ENCODE data around the gene VSTM1. TPM values are rescaled to one million over a fixed set of nuclear protein-coding genes. Genes with fewer than 3 reads are reported as not detected.

Gene VSTM1
- total RNA-seq, 1 experiment from 2014 or later, result not detected

GRCh38 chr19:54001496-54001895 is 62.2 kb downstream of the VSTM1 start:
- ATAC-seq (no peak), DNase-seq (ENCODE audit: low spot score) (no peak)
- H3K27ac Mint-ChIP-seq, result no peak overlapping the region
- CTCF ChIA-PET, result interaction anchor here (0.6 to 3.6 kb wide), 3 partner anchors 28 to 228 kb away, joined by 3 to 9 read pairs (median 5); no protein-coding TSS in a partner anchor
- peaks cover 11% of the 10 kb centered on the region for H3K4me1 Mint-ChIP-seq
- no peak overlapping the region for H3K4me3 Mint-ChIP-seq
- H3K36me3 Mint-ChIP-seq, result no peaks in the 10 kb centered on the region
- H3K27me3 Mint-ChIP-seq (ENCODE audit: low read depth), result peaks cover 65% of the 10 kb centered on the region
- POLR2A ChIA-PET, result no interaction called here
- no peak for TF ChIP-seq MAX (CRISPR knock-in tag; IDR thresholded peaks at IDR 0.05)
- no peak for TF ChIP-seq ERG (CRISPR knock-in tag; IDR thresholded peaks at IDR 0.05)
- TF ChIP-seq STAT6 (CRISPR knock-in tag; conservative IDR thresholded peaks at IDR 0.05; ENCODE audit: low read depth), result no peak
- no peak for TF ChIP-seq AR (CRISPR knock-in tag; IDR thresholded peaks at IDR 0.05)
- no peak for TF ChIP-seq ZNF219 (CRISPR knock-in tag; IDR thresholded peaks at IDR 0.05; ENCODE audit: borderline replicate concordance)
- TF ChIP-seq ETV6 (CRISPR knock-in tag; IDR thresholded peaks at IDR 0.05), result no peak
- TF ChIP-seq JUN (CRISPR knock-in tag; IDR thresholded peaks at IDR 0.05), result no peak
- TF ChIP-seq ESRRA (CRISPR knock-in tag; IDR thresholded peaks at IDR 0.05; ENCODE audit: borderline replicate concordance), result no peak
- TF ChIP-seq IRF1 (CRISPR knock-in tag; IDR thresholded peaks at IDR 0.05), result no peak
- TF ChIP-seq AFF4 (CRISPR knock-in tag; IDR thresholded peaks at IDR 0.05; ENCODE audit: borderline replicate concordance), result no peak
- TF ChIP-seq GABPB1 (CRISPR knock-in tag; IDR thresholded peaks at IDR 0.05), result no peak
- no peaks in the 10 kb centered on the region for H3K9me3 Mint-ChIP-seq

GRCh38 chr19:53999694-54000093 is 64.0 kb downstream of the VSTM1 start:
- no peaks in the 10 kb centered on the region for H3K36me3 Mint-ChIP-seq
- DNase-seq (ENCODE audit: low spot score) (no peak), ATAC-seq (no peak)
- H3K27me3 Mint-ChIP-seq (ENCODE audit: low read depth), result peaks cover 83% of the 10 kb centered on the region
- CTCF ChIA-PET, result no interaction called here
- no peak overlapping the region for H3K4me3 Mint-ChIP-seq
- POLR2A ChIA-PET, result interaction anchor here (0.6 kb wide), 1 partner anchor 11 kb away, joined by 3 read pairs; no protein-coding TSS in a partner anchor
- H3K4me1 Mint-ChIP-seq, result peaks cover 11% of the 10 kb centered on the region
- H3K27ac Mint-ChIP-seq, result no peak overlapping the region
- H3K9me3 Mint-ChIP-seq, result no peaks in the 10 kb centered on the region
- no peak for TF ChIP-seq E2F4 (CRISPR knock-in tag; IDR thresholded peaks at IDR 0.05; ENCODE audit: borderline replicate concordance, low read depth)
- TF ChIP-seq IRF2 (CRISPR knock-in tag; IDR thresholded peaks at IDR 0.05; ENCODE audit: borderline replicate concordance, low read depth), result no peak
- TF ChIP-seq SMAD4 (CRISPR knock-in tag; IDR thresholded peaks at IDR 0.05), result no peak
- TF ChIP-seq ATF3 (CRISPR knock-in tag; conservative IDR thresholded peaks at IDR 0.05), result no peak
- TF ChIP-seq KAT7 (CRISPR knock-in tag; IDR thresholded peaks at IDR 0.05; ENCODE audit: borderline replicate concordance), result no peak
- no peak for TF ChIP-seq ETV6 (CRISPR knock-in tag; IDR thresholded peaks at IDR 0.05)
- TF ChIP-seq FOXJ3 (CRISPR knock-in tag; IDR thresholded peaks at IDR 0.05; ENCODE audit: borderline replicate concordance), result no peak
- TF ChIP-seq JAZF1 (CRISPR knock-in tag; IDR thresholded peaks at IDR 0.05), result no peak
- no peak for TF ChIP-seq GABPB1 (CRISPR knock-in tag; IDR thresholded peaks at IDR 0.05)
- TF ChIP-seq ZBTB21 (CRISPR knock-in tag; IDR thresholded peaks at IDR 0.05; ENCODE audit: borderline replicate concordance), result no peak
- no peak for TF ChIP-seq ATF1 (CRISPR knock-in tag; IDR thresholded peaks at IDR 0.05)
- TF ChIP-seq ZNF423 (CRISPR knock-in tag; IDR thresholded peaks at IDR 0.05), result no peak
- no peak for TF ChIP-seq ZNF138 (CRISPR knock-in tag; conservative IDR thresholded peaks at IDR 0.05)
